GM12878 (cell line): ENCODE measurements around the gene OR51L1. TPM values are rescaled to one million over a fixed set of nuclear protein-coding genes. Genes with fewer than 3 reads are reported as not detected.

Experiments
- ATAC-seq: fragments of 200-7000 bp; cut with Tn5 transposase; 3 replicates; pipeline ENCODE4 v1.9.1; 2020; ENCODE audit warnings: mild to moderate bottlenecking, moderate library complexity
- BruUV-seq: library from RNA; stranded (reverse); fragments of 400-500 nt; replicated peaks from 2 replicates; lab custom pipeline; 2021; lab: Mats Ljungman, UMichigan
- CTCF ChIA-PET: fragments of 300-600 bp; sonication (Branson Sonifier 250); formaldehyde crosslinking; extraction: SDS; loops from one replicate; lab custom pipeline; 2021; ENCODE audit warnings: inconsistent platforms; lab: Yijun Ruan, JAX
- POLR2A ChIA-PET: fragments of 350-600 bp; formaldehyde crosslinking; extraction: SDS; loops from one replicate; lab custom pipeline; 2021; ENCODE audit warnings: inconsistent platforms; lab: Charles Lee
- RAD21 ChIA-PET: fragments of 300-600 bp; sonication (Branson Sonifier 250); formaldehyde crosslinking; loops from one replicate; lab custom pipeline; 2023; ENCODE audit warnings: antibody characterized with exemption; ENCODE audit not compliant: unreplicated experiment; lab: Charles Lee
- SMC1A ChIA-PET: fragments of 300-600 bp; sonication (Branson Sonifier 250); formaldehyde crosslinking; loops from one replicate; lab custom pipeline; 2023; ENCODE audit not compliant: unreplicated experiment, uncharacterized antibody; lab: Charles Lee
- DNase-seq: peaks from one replicate; pipeline ENCODE4 v3.0.0-alpha.2; 2011; ENCODE audit warnings: low read depth, low spot score
- FAIRE-seq: peaks from 3 replicates; lab custom pipeline; 2011; peaks lifted over from hg19 to GRCh38; lab: Jason Lieb, UNC
- H2AFZ ChIP-seq: 2 replicates; pipeline ENCODE4 v1.6.0; 2011; ENCODE audit warnings: low read depth, low read length, control low read depth; ENCODE audit not compliant: control insufficient read depth
- H3K27ac ChIP-seq: 2 replicates; pipeline ENCODE4 v1.5.1; 2011; ENCODE audit warnings: control low read depth; ENCODE audit not compliant: control insufficient read depth, insufficient read depth
- H3K27me3 ChIP-seq, 2 experiments: replicated peaks in 1 of 2; 2 replicates each; pipeline versions ENCODE4 v1.6.0 to v1.6.1; 2011; ENCODE audit warnings: low read length in 1 of 2; ENCODE audit not compliant: control insufficient read depth in 2 of 2, insufficient read depth in 2 of 2
- H3K36me3 ChIP-seq, 2 experiments: 2 replicates each; pipeline ENCODE4 v1.5.1; 2011; ENCODE audit warnings: low read length in 1 of 2; ENCODE audit not compliant: control insufficient read depth in 2 of 2, insufficient read depth in 2 of 2
- H3K4me1 ChIP-seq: 2 replicates; pipeline ENCODE4 v1.6.1; 2011; ENCODE audit warnings: mild to moderate bottlenecking, low read length, moderate library complexity, mixed read lengths; ENCODE audit not compliant: control insufficient read depth, insufficient read depth
- H3K4me2 ChIP-seq: 2 replicates; pipeline ENCODE4 v1.6.0; 2011; ENCODE audit warnings: control low read depth; ENCODE audit not compliant: control insufficient read depth, insufficient read depth
- H3K4me3 ChIP-seq: fragments of 200-600 bp; sonication (generic); 2 replicates; pipeline ENCODE4 v1.5.1; 2016
- H3K79me2 ChIP-seq: 2 replicates; pipeline ENCODE4 v1.6.0; 2011; ENCODE audit warnings: low read length; ENCODE audit not compliant: control insufficient read depth, insufficient read depth
- H3K9ac ChIP-seq: 2 replicates; pipeline ENCODE4 v1.8.0; 2011; ENCODE audit warnings: low read length, control low read depth, mixed read lengths; ENCODE audit not compliant: control insufficient read depth, insufficient read depth
- H3K9me3 ChIP-seq: replicated peaks from 3 replicates; pipeline ENCODE4 v1.5.1; 2011; ENCODE audit warnings: mild to moderate bottlenecking, low read length; ENCODE audit not compliant: control insufficient read depth, insufficient read depth
- H4K20me1 ChIP-seq: 2 replicates; pipeline ENCODE4 v1.6.0; 2011; ENCODE audit not compliant: control insufficient read depth, insufficient read depth
- CHD2 ChIP-seq: IDR thresholded peaks from 2 replicates; pipeline ENCODE4 v1.6.1; 2011; ENCODE audit warnings: low read depth, low read length, improper control_type of control experiment, borderline replicate concordance
- CHD4 ChIP-seq: fragments of 200-600 bp; sonication (generic); IDR thresholded peaks from 2 replicates; pipeline ENCODE4 v1.6.1; 2016; ENCODE audit warnings: mild to moderate bottlenecking
- CUX1 ChIP-seq: IDR thresholded peaks from 2 replicates; pipeline ENCODE4 v1.6.1; 2012; ENCODE audit warnings: improper control_type of control experiment, low read depth, low read length; ENCODE audit not compliant: insufficient replicate concordance
- E2F4 ChIP-seq: IDR thresholded peaks from 2 replicates; pipeline ENCODE4 v1.6.1; 2012; ENCODE audit warnings: low read depth, low read length, improper control_type of control experiment
- ESRRA ChIP-seq: IDR thresholded peaks from 2 replicates; pipeline ENCODE4 v1.6.1; 2012; ENCODE audit warnings: mild to moderate bottlenecking, low read length, improper control_type of control experiment
- EZH2 ChIP-seq: IDR thresholded peaks from 2 replicates; pipeline ENCODE4 v1.6.1; 2012; ENCODE audit warnings: low read depth, mild to moderate bottlenecking, control low read depth, inconsistent platforms, low read length, borderline replicate concordance; ENCODE audit not compliant: control insufficient read depth
- IKZF1 ChIP-seq: fragments of 450-650 bp; conservative IDR thresholded peaks from 2 replicates; pipeline ENCODE4 v1.6.1; 2017; ENCODE audit warnings: antibody characterized with exemption, mild to moderate bottlenecking
- IRF4 ChIP-seq: IDR thresholded peaks from 2 replicates; pipeline ENCODE4 v1.6.1; 2011; ENCODE audit warnings: low read depth, low read length
- JUND ChIP-seq: IDR thresholded peaks from 2 replicates; pipeline ENCODE4 v1.6.1; 2012; ENCODE audit warnings: low read depth, mild to moderate bottlenecking, low read length, improper control_type of control experiment, moderate library complexity
- NR2F1 ChIP-seq: fragments of 450-650 bp; conservative IDR thresholded peaks from 2 replicates; pipeline ENCODE4 v1.6.1; 2017; ENCODE audit warnings: mild to moderate bottlenecking
- TARDBP ChIP-seq: IDR thresholded peaks from 2 replicates; pipeline ENCODE4 v1.6.1; 2016; ENCODE audit warnings: borderline replicate concordance
- TCF3 ChIP-seq: IDR thresholded peaks from 2 replicates; pipeline ENCODE4 v1.6.1; 2012; ENCODE audit warnings: low read depth, mild to moderate bottlenecking, low read length, borderline replicate concordance; ENCODE audit not compliant: insufficient read depth
- ZBED1 ChIP-seq: IDR thresholded peaks from 2 replicates; pipeline ENCODE4 v1.6.1; 2016; ENCODE audit warnings: borderline replicate concordance
- ZNF24 ChIP-seq: fragments of 450-650 bp; IDR thresholded peaks from 2 replicates; pipeline ENCODE4 v1.6.1; 2017; ENCODE audit warnings: antibody characterized with exemption, mild to moderate bottlenecking
- WGBS: methylation state at CpG from one replicate; pipeline ENCODE4 v1.1.6; 2016; ENCODE audit warnings: low lambda C conversion rate; ENCODE audit not compliant: insufficient replicate concordance, insufficient coverage; ENCODE audit errors: missing lambda C conversion rate; 5-methylcytosine and 5-hydroxymethylcytosine counted together
- in situ Hi-C: fragments of 300-500 bp; cut with MboI; formaldehyde crosslinking; loops from 9 replicates; pipeline ENCODE4 v1.14.3; 2018; ENCODE audit warnings: mixed read lengths
- intact Hi-C: fragments of 100-400 bp; cut with micrococcal nuclease; formaldehyde crosslinking; loops from one replicate; pipeline ENCODE4 v1.14.2; 2022; ENCODE audit not compliant: unreplicated experiment
- polyA plus RNA-seq, 11 experiments: library from polyadenylated mRNA; depleted of rRNA in 4 of 11; unstranded in 6 of 11; stranded (reverse) in 5 of 11; fragments of >200 nt; fragmentation: Nextera tagmentation in 4 of 11; fragmentation: Illumina TruSeq in 1 of 11; extraction: Ambion mirVana in 4 of 11; extraction: Trizol in 1 of 11; gene quantifications; 1 replicate in 1 of 11; 2 replicates in 10 of 11; pipeline versions ENCODE4 v1.2.1 to v1.2.3, GENCODE V29; 2011 to 2016; ENCODE audit warnings: inconsistent platforms in 2 of 11, missing spikeins in 2 of 11, low read depth in 1 of 11
- total RNA-seq, 4 experiments: library from RNA; depleted of rRNA in 3 of 4; stranded (reverse); fragments of >200 nt in 3 of 4; fragmentation: Illumina TruSeq in 1 of 4; extraction: Trizol in 1 of 4; gene quantifications; 2 replicates each; pipeline versions ENCODE4 v1.2.1 to v1.2.3, GENCODE V29; 2013 to 2021

The OR51L1 gene
- total and polyA plus RNA-seq, 10 of the 15 experiments (the other 5 are each of a cell fraction or from before 2014, with no cell fraction given) = not detected

- intact Hi-C loops = no loop called here
- Histone ChIP-seq H3K4me1 (no peaks in the 10 kb centered on the region), H3K9ac (no peak overlapping the region), H4K20me1 (no peaks in the 10 kb centered on the region; the same call in 1 of the 2 replicates)
- in situ Hi-C loops = no loop called here
- no peak for FAIRE-seq
- 59% methylated on average over 2 of the region's 2 CpGs for WGBS
- TF ChIP-seq ESRRA = no peak
- no peak for TF ChIP-seq CHD2
- no peak for TF ChIP-seq CHD4
- TF ChIP-seq IRF4 = no peak
- TF ChIP-seq ZBED1 = no peak
- no peak for TF ChIP-seq IKZF1
- no peak for TF ChIP-seq TCF3
- TF ChIP-seq TARDBP = no peak
- no peak for TF ChIP-seq NR2F1
- no peak for TF ChIP-seq CUX1
- no peak for TF ChIP-seq E2F4
- no peak for TF ChIP-seq JUND
- TF ChIP-seq ZNF24 = no peak
- TF ChIP-seq EZH2 = no peak
- TF ChIP-seq, all 136 proteins: peak for 0
- H3K27ac ChIP-seq = no peak overlapping the region
- POLR2A ChIA-PET = no interaction called here
- CTCF ChIA-PET = no interaction called here
- DNase-seq (no peak), ATAC-seq (no peak)
- SMC1A ChIA-PET = no interaction called here
- no peak overlapping the region for H2AFZ ChIP-seq
- H3K4me2 ChIP-seq = no peak overlapping the region
- H3K9me3 ChIP-seq = no peaks in the 10 kb centered on the region; the same call in 2 of the 3 replicates
- no peaks in the 10 kb centered on the region for H3K27me3 ChIP-seq
- no TSS peak for BruUV-seq
- H3K36me3 ChIP-seq = no peaks in the 10 kb centered on the region
- H3K4me3 ChIP-seq = no peak overlapping the region
- H3K79me2 ChIP-seq = no peaks in the 10 kb centered on the region
- RAD21 ChIA-PET = no interaction called here
These were observed 27.3 kb downstream of the OR51L1 start for GRCh38 chr11:5021996-5022395.
